Heart left ventricle (tissue), 16 donors: ENCODE results near the gene MB21D2. TPM values are rescaled to one million over a fixed set of nuclear protein-coding genes. Genes with fewer than 3 reads are reported as not detected.

ENCODE experiments used
- ATAC-seq, 4 donors: fragments of 200-7000 bp; cut with Tn5 transposase; one replicate each; pipeline ENCODE4 v1.9.1; 2020 to 2022; ENCODE audit warnings: moderate library complexity in 4 of 4, mild to moderate bottlenecking in 3 of 4, moderate number of reproducible peaks in 1 of 4
- DNase-seq, 5 donors: peaks; one replicate each; pipeline ENCODE4 v3.0.0-alpha.2; 2020
- H3K27ac ChIP-seq, 12 donors: fragments of 200-600 bp; sonication (generic) in 4 of 12; one replicate each; pipeline versions ENCODE4 v1.5.0 to v1.8.0; 2016 to 2022; ENCODE audit warnings: mild to moderate bottlenecking in 2 of 12
- H3K27me3 ChIP-seq, 9 donors: fragments of 200-600 bp; sonication (generic) in 2 of 9; one replicate each; pipeline versions ENCODE4 v1.5.1 to v1.8.0; 2016 to 2022; ENCODE audit warnings: mild to moderate bottlenecking in 3 of 9
- H3K36me3 ChIP-seq, 9 donors: fragments of 200-600 bp; sonication (generic) in 2 of 9; one replicate each; pipeline versions ENCODE4 v1.5.0 to v1.8.0; 2018 to 2022; ENCODE audit warnings: mild to moderate bottlenecking in 2 of 9
- H3K4me1 ChIP-seq, 12 donors: fragments of 200-600 bp; sonication (generic) in 4 of 12; one replicate each; pipeline versions ENCODE4 v1.5.0 to v1.8.0; 2016 to 2022; ENCODE audit warnings: mild to moderate bottlenecking in 3 of 12
- H3K4me3 ChIP-seq, 12 donors: fragments of 200-600 bp; sonication (generic) in 4 of 12; one replicate each; pipeline versions ENCODE4 v1.5.0 to v1.8.0; 2017 to 2022; ENCODE audit warnings: mild to moderate bottlenecking in 9 of 12, moderate library complexity in 4 of 12
- H3K9me3 ChIP-seq, 12 donors: fragments of 200-600 bp; sonication (generic) in 4 of 12; one replicate each; pipeline versions ENCODE4 v1.5.0 to v1.8.0; 2016 to 2022; ENCODE audit warnings: mild to moderate bottlenecking in 1 of 12
- POLR2A ChIP-seq, 2 donors: fragments of 450-650 bp; IDR thresholded peaks; one replicate each; pipeline ENCODE4 v1.6.1; 2017; ENCODE audit warnings: antibody characterized with exemption in 2 of 2, mild to moderate bottlenecking in 2 of 2, moderate library complexity in 2 of 2
- WGBS, 4 donors: extraction: QIAGEN DNeasy Blood & Tissue Kit in 2 of 4; methylation state at CpG; one replicate each; pipeline versions ENCODE4 v1.1.5 to v1.1.7; 2013 to 2018; 5-methylcytosine and 5-hydroxymethylcytosine counted together
- intact Hi-C, 10 donors: fragments of 100-400 bp; cut with DNase I; formaldehyde crosslinking; loops; one replicate each; pipeline versions ENCODE4 v1.11.1 to v1.14.2; 2022
- polyA plus RNA-seq, 2 donors: library from polyadenylated mRNA; stranded (reverse); fragments of 200-250 nt; gene quantifications; one replicate each; pipeline ENCODE4 v1.2.3, GENCODE V29; 2013
- total RNA-seq, 9 donors: library from RNA; depleted of rRNA in 2 of 9; stranded (reverse); fragments of >200 nt in 2 of 9; fragmentation: NEBNext Ultra II Directional in 3 of 9; extraction: Animal tissue kit (Norgen Biotek cat#: 25700) in 3 of 9; gene quantifications; one replicate each; pipeline versions ENCODE4 v1.1.0 to v1.2.4, GENCODE V29; 2016 to 2023
- TF ChIP-seq, protein P1 (sequence below), 12 donors: fragments of 200-600 bp; sonication (generic) in 4 of 12; IDR thresholded peaks; one replicate each; pipeline versions ENCODE4 v1.5.0 to v1.8.0; 2018 to 2022; ENCODE audit warnings: antibody characterized with exemption in 12 of 12, mild to moderate bottlenecking in 5 of 12
- donor health status: ischemic (EF 13 %, LVEDD 7.1; RV severe dilation, severe dysfunction).
- donor health status: healthy with polysubstance abuse.
- donor health status: DM: no; HTN: yes; CAD: no.
- donor health status: DM: no; HTN: no; CAD: no.
- donor health status: ischemic (EF 25% LVEDD 6.9; RV normal size, moderate dysfunction).
- donor health status: ischemic (EF 25% LVEDD 5.7; RV mildly dilated, moderate dysfunction).
- donor health status: healthy.
- donor health status: DM: yes; HTN: yes; CAD: no.
- donor health status: ischemic (EF 35%, LVEDD 5.7; RV mildly dilated, moderate dysfunction).
- donor health status: nonischemic (EF 11% LVEDD 7.7; RV severe dilation, severe dysfunction).
- donor health status: DM: yes; HTN: yes; CAD: no.
- donor health status: PGD.
- donor health status: ischemic (EF 29% LVEDD 5.4; RV normal size, mild dysfunction).
- donor health status: nonischemic (EF 23%, LVEDD 6.1; RV moderate dilation, normal function).

MB21D2 gene
- total and polyA plus RNA-seq, 11 donors = 0.91 to 5.0 (median 3.1) TPM

DNA sequence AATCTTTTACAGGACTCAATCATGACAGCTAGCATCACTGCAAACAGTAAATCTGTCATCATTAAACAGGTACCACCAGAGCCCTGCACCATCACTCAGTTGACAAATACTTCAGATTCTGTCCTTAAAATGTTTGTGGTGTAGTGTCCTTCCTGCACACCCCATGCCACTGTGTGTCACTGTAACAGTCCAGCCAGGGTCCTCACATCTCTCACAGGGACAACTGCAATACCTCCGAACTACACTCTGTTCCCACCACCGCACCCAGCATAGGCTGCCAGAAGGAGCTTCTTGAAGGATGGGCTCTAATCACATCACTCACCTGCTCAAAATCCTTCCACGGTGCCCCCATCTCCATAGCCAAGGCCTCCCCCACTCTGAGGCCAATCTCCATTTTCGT, 100.2 kb downstream of the MB21D2 start:
- peak in 2 of 4 donors; percentile 10 to 18 for ATAC-seq
- Histone ChIP-seq H3K4me3 (no peak overlapping the region), H3K27me3 (no peaks in the 10 kb centered on the region), H3K36me3 (no peaks in the 10 kb centered on the region), H3K4me1 (peaks cover 0 to 25% (median 12%) of the 10 kb centered on the region in 12 donors), H3K27ac (no peak overlapping the region), H3K9me3 (no peaks in the 10 kb centered on the region)
- 87 to 91% (median 88%) methylated on average over 4 of the region's 4 CpGs for WGBS, 4 donors
- TF ChIP-seq POLR2A (IDR thresholded peaks at IDR 0.05) = no peak
- TF ChIP-seq, protein P1, sequence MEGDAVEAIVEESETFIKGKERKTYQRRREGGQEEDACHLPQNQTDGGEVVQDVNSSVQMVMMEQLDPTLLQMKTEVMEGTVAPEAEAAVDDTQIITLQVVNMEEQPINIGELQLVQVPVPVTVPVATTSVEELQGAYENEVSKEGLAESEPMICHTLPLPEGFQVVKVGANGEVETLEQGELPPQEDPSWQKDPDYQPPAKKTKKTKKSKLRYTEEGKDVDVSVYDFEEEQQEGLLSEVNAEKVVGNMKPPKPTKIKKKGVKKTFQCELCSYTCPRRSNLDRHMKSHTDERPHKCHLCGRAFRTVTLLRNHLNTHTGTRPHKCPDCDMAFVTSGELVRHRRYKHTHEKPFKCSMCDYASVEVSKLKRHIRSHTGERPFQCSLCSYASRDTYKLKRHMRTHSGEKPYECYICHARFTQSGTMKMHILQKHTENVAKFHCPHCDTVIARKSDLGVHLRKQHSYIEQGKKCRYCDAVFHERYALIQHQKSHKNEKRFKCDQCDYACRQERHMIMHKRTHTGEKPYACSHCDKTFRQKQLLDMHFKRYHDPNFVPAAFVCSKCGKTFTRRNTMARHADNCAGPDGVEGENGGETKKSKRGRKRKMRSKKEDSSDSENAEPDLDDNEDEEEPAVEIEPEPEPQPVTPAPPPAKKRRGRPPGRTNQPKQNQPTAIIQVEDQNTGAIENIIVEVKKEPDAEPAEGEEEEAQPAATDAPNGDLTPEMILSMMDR (IDR thresholded peaks at IDR 0.05) = no peak
- DNase-seq = no peak
- intact Hi-C loops = loop anchor here (2.0 to 10.0 kb wide), 11 partner anchors 99 to 755 kb away; partner anchors contain the start of gene MB21D2 (in 7 of the 10)

DNA sequence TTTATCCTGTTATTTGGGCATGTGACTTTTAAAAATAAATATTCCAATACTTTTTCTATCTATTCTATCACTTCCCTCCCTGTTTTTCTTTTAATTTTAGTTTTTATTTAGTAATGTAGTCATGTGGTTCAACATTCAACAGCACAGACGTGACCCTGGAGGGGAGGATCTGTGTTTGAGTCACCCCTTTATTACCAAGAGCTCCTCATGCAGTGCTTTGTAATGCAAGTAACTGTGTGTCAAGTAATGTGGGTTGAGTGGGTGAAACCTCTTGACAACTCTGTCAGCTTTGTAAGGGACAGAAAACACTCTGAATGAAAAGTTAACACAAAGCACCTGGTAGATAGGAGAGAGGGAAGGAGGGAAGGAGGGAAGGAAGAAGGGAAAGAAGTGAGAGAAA, 100.6 kb downstream of the MB21D2 start:
- 82 to 92% (median 87%) methylated on average over 1 of the region's 1 CpG for WGBS, 4 donors
- ATAC-seq = peak in 1 of 4 donors; percentile 23
- H3K36me3 ChIP-seq = no peaks in the 10 kb centered on the region
- no peaks in the 10 kb centered on the region for H3K27me3 ChIP-seq
- intact Hi-C loops = loop anchor here (2.0 to 10.0 kb wide), 11 partner anchors 100 to 756 kb away; partner anchors contain the start of gene MB21D2 (in 7 of the 10)
- H3K4me3 ChIP-seq = no peak overlapping the region
- peaks cover 0 to 26% (median 12%) of the 10 kb centered on the region in 12 donors for H3K4me1 ChIP-seq
- TF ChIP-seq, protein P1 (IDR thresholded peaks at IDR 0.05) = no peak
- TF ChIP-seq POLR2A (IDR thresholded peaks at IDR 0.05) = no peak
- H3K9me3 ChIP-seq = no peaks in the 10 kb centered on the region
- no peak overlapping the region for H3K27ac ChIP-seq
- no peak for DNase-seq

DNA sequence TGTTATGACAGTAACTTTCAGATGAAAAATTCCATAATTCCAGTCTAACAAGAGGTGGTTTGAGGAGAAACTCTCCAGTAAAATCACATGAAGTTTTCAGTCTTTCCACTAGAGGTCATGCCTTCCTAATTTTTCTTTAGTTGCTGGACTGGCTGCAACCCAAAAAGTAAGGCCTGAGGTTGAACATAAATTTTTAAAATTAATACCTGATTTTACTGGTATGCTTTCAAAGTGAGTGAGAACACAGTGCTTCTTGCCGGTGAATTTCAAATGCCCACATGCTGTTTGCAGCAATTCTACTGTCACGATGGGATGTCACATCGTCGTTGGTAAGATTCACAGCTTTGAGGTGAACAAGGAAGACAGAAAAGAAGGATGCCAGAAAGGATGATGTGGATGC, 101.3 kb downstream of the MB21D2 start:
- no peak overlapping the region for H3K4me3 ChIP-seq
- TF ChIP-seq POLR2A (IDR thresholded peaks at IDR 0.05) = no peak
- TF ChIP-seq, protein P1 (IDR thresholded peaks at IDR 0.05) = peak; percentile 59 to 89 (median 74)
- no peak for ATAC-seq
- H3K36me3 ChIP-seq = no peaks in the 10 kb centered on the region
- peaks cover 0 to 26% (median 12%) of the 10 kb centered on the region in 12 donors for H3K4me1 ChIP-seq
- H3K27ac ChIP-seq = no peak overlapping the region
- 78 to 85% (median 83%) methylated on average over 4 of the region's 4 CpGs for WGBS, 4 donors
- DNase-seq = no peak
- intact Hi-C loops = loop anchor here (1.0 to 10.0 kb wide), 14 partner anchors 8 to 756 kb away; partner anchors contain the start of gene MB21D2 (in 7 of the 10)
- no peaks in the 10 kb centered on the region for H3K9me3 ChIP-seq
- H3K27me3 ChIP-seq = no peaks in the 10 kb centered on the region

DNA sequence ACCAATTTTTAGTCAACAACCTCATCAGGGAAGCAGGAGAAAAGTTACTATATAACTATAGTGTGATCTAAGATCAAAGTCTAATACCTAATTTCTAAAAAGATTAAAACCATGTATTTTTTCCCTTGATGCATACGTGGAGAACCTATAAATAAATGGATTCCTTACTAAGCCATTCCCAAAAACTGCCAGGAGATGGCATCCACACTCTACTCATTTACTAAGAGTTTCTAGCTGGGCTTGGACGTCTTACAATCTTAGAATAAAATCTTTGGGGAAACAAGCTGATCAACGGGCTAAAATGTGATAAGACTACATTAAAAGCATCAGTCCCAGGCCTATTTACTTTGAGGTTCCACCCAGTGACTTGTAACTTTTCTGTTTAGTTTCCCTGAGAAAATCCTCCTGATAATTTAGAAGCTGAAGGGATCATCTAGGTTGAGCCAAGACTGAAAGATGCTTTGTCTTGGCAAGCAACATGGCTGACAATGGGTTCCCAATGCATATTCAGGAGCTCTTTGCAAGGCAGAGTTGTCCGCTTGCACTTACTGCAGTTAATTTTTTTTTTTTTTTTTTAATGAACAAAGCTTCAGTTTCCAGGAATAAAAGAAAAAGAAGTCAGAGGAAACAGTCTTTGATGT, 104.8 kb downstream of the MB21D2 start:
- no peak for DNase-seq
- H3K27me3 ChIP-seq = no peaks in the 10 kb centered on the region
- H3K4me3 ChIP-seq = no peak overlapping the region
- H3K27ac ChIP-seq = no peak overlapping the region
- ATAC-seq = peak in 2 of 4 donors; percentile 48 to 50
- TF ChIP-seq, protein P1 (IDR thresholded peaks at IDR 0.05) = peak; percentile 49 to 74 (median 66)
- TF ChIP-seq POLR2A (IDR thresholded peaks at IDR 0.05) = no peak
- H3K36me3 ChIP-seq = no peaks in the 10 kb centered on the region
- 14 to 19% (median 17%) methylated on average over 4 of the region's 4 CpGs for WGBS, 4 donors
- H3K4me1 ChIP-seq = peaks cover 0 to 11% (median 0%) of the 10 kb centered on the region in 12 donors
- no peaks in the 10 kb centered on the region for H3K9me3 ChIP-seq
- intact Hi-C loops = loop anchor here in 8 of 10 donors (1.0 to 10.0 kb wide), 9 partner anchors 228 to 760 kb away; no protein-coding TSS in a partner anchor
